GM18868 (cell line): Measurements from ENCODE around the gene MOB2.

ENCODE experiments used
- ATAC-seq: cut with Tn5 transposase; IDR thresholded peaks from one replicate; pipeline ENCODE4 v1.9.1; 2021; ENCODE audit warnings: mild to moderate bottlenecking, moderate library complexity; ENCODE audit not compliant: unreplicated experiment

Gene MOB2

GRCh38 chr11:1459764-1460395 lies 26.7 kb downstream of the MOB2 start:
- no peak for ATAC-seq

- no peak for ATAC-seq
Measured at GRCh38 chr11:1459219-1459575, 27.4 kb downstream of the MOB2 start.

- no peak for ATAC-seq
Measured at GRCh38 chr11:1458340-1459218, 28.0 kb downstream of the MOB2 start.

- ATAC-seq: no peak
Measured at GRCh38 chr11:1457856-1458255, 28.7 kb downstream of the MOB2 start.

- ATAC-seq: no peak
Measured at GRCh38 chr11:1457326-1457680, 29.3 kb downstream of the MOB2 start.

GRCh38 chr11:1456596-1457325 lies 29.8 kb downstream of the MOB2 start:
- ATAC-seq: no peak

- ATAC-seq: no peak
Measured at GRCh38 chr11:1456176-1456575, 30.4 kb downstream of the MOB2 start.

GRCh38 chr11:1455763-1456060 lies 30.9 kb downstream of the MOB2 start:
- no peak for ATAC-seq

- no peak for ATAC-seq
Measured at GRCh38 chr11:1455032-1455762, 31.4 kb downstream of the MOB2 start.

- ATAC-seq: no peak
Measured at GRCh38 chr11:1454576-1454975, 32.0 kb downstream of the MOB2 start.

GRCh38 chr11:1453611-1454034 lies 33.0 kb downstream of the MOB2 start:
- no peak for ATAC-seq

GRCh38 chr11:1452744-1453143 lies 33.8 kb downstream of the MOB2 start:
- no peak for ATAC-seq

GRCh38 chr11:1451781-1452470 lies 34.7 kb downstream of the MOB2 start:
- no peak for ATAC-seq

GRCh38 chr11:1450949-1451710 lies 35.4 kb downstream of the MOB2 start:
- ATAC-seq: no peak

GRCh38 chr11:1450344-1450875 lies 36.2 kb downstream of the MOB2 start:
- no peak for ATAC-seq

GRCh38 chr11:1449490-1450243 lies 36.9 kb downstream of the MOB2 start:
- ATAC-seq: no peak

- no peak for ATAC-seq
Measured at GRCh38 chr11:1448882-1449281, 37.7 kb downstream of the MOB2 start.

- no peak for ATAC-seq
Measured at GRCh38 chr11:1447845-1448825, 38.4 kb downstream of the MOB2 start.
